ENCODE data around the gene ADD2.
A peak's percentile ranks its signal among the peaks of the same experiment; 100 is the strongest.
"Not testable (repeated sequence)": the region's sequence is repeated elsewhere in the genome, so short reads cannot be mapped to it uniquely, and the experiment has no call there.

ADD2 gene

DNA sequence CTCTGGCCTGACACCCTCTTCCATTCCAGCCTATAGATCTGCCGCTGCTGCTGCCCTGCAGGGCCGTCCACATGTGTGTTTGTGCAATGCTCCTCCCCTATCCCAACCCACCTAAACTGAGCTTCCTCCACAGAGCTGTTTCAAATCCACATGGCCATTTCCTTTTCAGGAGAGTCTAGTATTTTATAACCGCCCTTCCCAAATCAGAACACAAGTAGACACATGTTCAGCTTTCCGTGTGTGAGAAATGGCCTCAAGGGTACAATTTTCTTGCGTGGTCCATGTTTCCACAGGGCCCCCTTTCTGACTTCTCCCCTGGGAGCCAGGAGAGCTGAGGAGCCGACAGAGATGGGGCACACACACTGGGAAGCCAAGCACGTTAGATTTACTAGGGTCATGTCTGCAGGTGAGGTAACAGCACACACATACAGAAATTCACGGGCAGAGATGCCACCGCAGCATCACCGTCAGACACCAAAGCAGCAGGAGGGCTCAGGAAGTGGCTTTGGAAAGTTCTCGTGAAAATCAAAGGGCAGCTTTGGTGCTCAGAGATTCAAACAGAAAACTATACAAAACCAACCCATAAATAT lies 111.5 kb downstream of the ADD2 start:
- ChIA-PET POLR2A (interaction anchor here (0.6 kb wide), 1 partner anchor 33 kb away, joined by 4 read pairs; no protein-coding TSS in a partner anchor), CTCF (interaction anchor here (0.9 kb wide), 1 partner anchor 111 kb away, joined by 3 read pairs; the partner anchor contains the start of gene ADD2)
- TF ChIP-seq ZNF384 (IDR thresholded peaks at IDR 0.05): no peak
- TF ChIP-seq FOXK2 (IDR thresholded peaks at IDR 0.05): no peak
- no peak for TF ChIP-seq SP1 (IDR thresholded peaks at IDR 0.05)
- no peak for TF ChIP-seq BHLHE40 (IDR thresholded peaks at IDR 0.05; ENCODE audit: borderline replicate concordance)
- no peak for TF ChIP-seq LEF1 (IDR thresholded peaks at IDR 0.05; ENCODE audit: borderline replicate concordance)
- no peak for TF ChIP-seq CTBP1 (IDR thresholded peaks at IDR 0.05; ENCODE audit: borderline replicate concordance)
- TF ChIP-seq ARNT (IDR thresholded peaks at IDR 0.05): no peak
- no peak for TF ChIP-seq SUZ12 (IDR thresholded peaks at IDR 0.05)
- TF ChIP-seq L3MBTL2 (conservative IDR thresholded peaks at IDR 0.05): no peak
- TF ChIP-seq FOXA1 (IDR thresholded peaks at IDR 0.05): no peak
- no peak for TF ChIP-seq TARDBP (IDR thresholded peaks at IDR 0.05)
- TF ChIP-seq PKNOX1 (IDR thresholded peaks at IDR 0.05): no peak
- no peak for TF ChIP-seq NFRKB (IDR thresholded peaks at IDR 0.05)
- no peak for TF ChIP-seq HDGF (IDR thresholded peaks at IDR 0.05; ENCODE audit: borderline replicate concordance)
- no peak for TF ChIP-seq FOXM1 (IDR thresholded peaks at IDR 0.05; ENCODE audit: borderline replicate concordance)
- no peak for TF ChIP-seq ELF4 (IDR thresholded peaks at IDR 0.05)
- DNase-seq (ENCODE audit: extremely low spot score): no peak

DNA sequence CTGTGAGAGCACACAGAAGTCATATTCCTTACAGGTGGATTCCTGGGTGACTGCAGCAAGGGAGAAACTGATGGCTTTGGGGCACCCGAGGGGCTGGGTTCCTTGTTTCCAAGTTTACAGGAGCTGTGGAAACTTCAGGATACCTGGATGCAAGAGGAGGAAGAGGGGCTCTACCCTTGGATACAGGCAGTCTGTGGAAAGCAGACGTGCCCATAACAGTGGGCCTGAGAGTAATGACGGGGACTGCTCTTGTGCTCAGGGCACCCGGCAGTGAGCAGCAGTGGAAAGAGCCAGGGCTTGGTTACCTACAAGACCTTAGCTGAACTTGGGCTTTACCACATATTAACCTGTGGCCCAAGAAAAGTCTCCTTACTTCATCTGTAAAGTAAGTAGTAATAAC lies 112.2 kb downstream of the ADD2 start:
- no peak for DNase-seq (ENCODE audit: extremely low spot score)
- TF ChIP-seq FOXK2 (IDR thresholded peaks at IDR 0.05): no peak
- TF ChIP-seq ELF4 (IDR thresholded peaks at IDR 0.05): no peak
- no peak for TF ChIP-seq NFRKB (IDR thresholded peaks at IDR 0.05)
- no peak for TF ChIP-seq L3MBTL2 (conservative IDR thresholded peaks at IDR 0.05)
- TF ChIP-seq SUZ12 (IDR thresholded peaks at IDR 0.05): no peak
- no peak for TF ChIP-seq LEF1 (IDR thresholded peaks at IDR 0.05; ENCODE audit: borderline replicate concordance)
- ChIA-PET POLR2A (interaction anchor here (0.6 kb wide), 1 partner anchor 33 kb away, joined by 4 read pairs; no protein-coding TSS in a partner anchor), CTCF (interaction anchor here (0.7 to 1.0 kb wide), 3 partner anchors 125 to 412 kb away, joined by 3 to 5 read pairs (median 5); partner anchors contain the start of gene NAGK)

- not testable (repeated sequence) for DNase-seq (ENCODE audit: extremely low spot score)
Observed at GRCh38 chr2:70655211-70655610, 112.8 kb downstream of the ADD2 start.

GRCh38 chr2:70651727-70652126 lies 116.3 kb downstream of the ADD2 start:
- POLR2A ChIA-PET: no interaction called here
- DNase-seq (ENCODE audit: extremely low spot score): no peak
- no peak for TF ChIP-seq ZNF384 (IDR thresholded peaks at IDR 0.05)
- no peak for TF ChIP-seq TARDBP (IDR thresholded peaks at IDR 0.05)
- no peak for TF ChIP-seq L3MBTL2 (conservative IDR thresholded peaks at IDR 0.05)
- no peak for TF ChIP-seq CTBP1 (IDR thresholded peaks at IDR 0.05; ENCODE audit: borderline replicate concordance)
- no peak for TF ChIP-seq BHLHE40 (IDR thresholded peaks at IDR 0.05; ENCODE audit: borderline replicate concordance)
- TF ChIP-seq SP1 (IDR thresholded peaks at IDR 0.05): no peak
- no peak for TF ChIP-seq LEF1 (IDR thresholded peaks at IDR 0.05; ENCODE audit: borderline replicate concordance)
- TF ChIP-seq NFRKB (IDR thresholded peaks at IDR 0.05): no peak
- no peak for TF ChIP-seq PKNOX1 (IDR thresholded peaks at IDR 0.05)
- CTCF ChIA-PET: no interaction called here

More at GRCh38 chr2:70655211-70655610, 112.8 kb downstream of the ADD2 start:
- POLR2A ChIA-PET: not testable (repeated sequence)
- CTCF ChIA-PET: interaction anchor here (0.7 to 1.0 kb wide), 3 partner anchors 125 to 413 kb away, joined by 3 to 5 read pairs (median 5); partner anchors contain the start of gene NAGK
- peak; percentile 70 for TF ChIP-seq ZNF384 (IDR thresholded peaks at IDR 0.05)

DNA sequence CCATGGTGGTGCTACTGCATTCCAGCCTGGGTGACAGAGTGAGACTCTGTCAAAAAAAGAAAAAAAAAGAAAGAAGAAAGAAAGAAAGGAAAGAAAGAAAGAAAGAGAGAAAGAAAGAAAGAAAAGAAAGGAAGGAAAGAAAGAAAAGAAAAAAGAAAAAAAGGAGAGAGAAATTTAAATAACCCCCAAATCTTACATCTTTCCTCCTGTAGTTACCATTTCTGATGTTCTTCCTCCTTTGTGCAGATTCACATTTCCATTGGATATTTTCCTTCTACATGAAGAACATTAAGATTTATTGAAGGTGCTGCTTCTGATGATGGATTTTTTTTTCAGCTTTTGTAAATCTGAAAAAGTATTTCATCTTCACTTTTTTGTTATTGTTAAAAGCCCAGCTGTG lies 117.0 kb downstream of the ADD2 start:
- ChIA-PET POLR2A (no interaction called here), CTCF (no interaction called here)
- no peak for DNase-seq (ENCODE audit: extremely low spot score)
- no peak for TF ChIP-seq PKNOX1 (IDR thresholded peaks at IDR 0.05)
- TF ChIP-seq NFRKB (IDR thresholded peaks at IDR 0.05): no peak

GRCh38 chr2:70648961-70649360 lies 119.0 kb downstream of the ADD2 start:
- ChIA-PET POLR2A (no interaction called here), CTCF (interaction anchor here (6.7 kb wide), 1 partner anchor 344 kb away, joined by 50 read pairs; no protein-coding TSS in a partner anchor)
- no peak for DNase-seq (ENCODE audit: extremely low spot score)
- TF ChIP-seq ARNT (IDR thresholded peaks at IDR 0.05) (no peak), BHLHE40 (IDR thresholded peaks at IDR 0.05; ENCODE audit: borderline replicate concordance) (no peak), FOXM1 (IDR thresholded peaks at IDR 0.05; ENCODE audit: borderline replicate concordance) (no peak), ELF4 (IDR thresholded peaks at IDR 0.05) (no peak)

DNA sequence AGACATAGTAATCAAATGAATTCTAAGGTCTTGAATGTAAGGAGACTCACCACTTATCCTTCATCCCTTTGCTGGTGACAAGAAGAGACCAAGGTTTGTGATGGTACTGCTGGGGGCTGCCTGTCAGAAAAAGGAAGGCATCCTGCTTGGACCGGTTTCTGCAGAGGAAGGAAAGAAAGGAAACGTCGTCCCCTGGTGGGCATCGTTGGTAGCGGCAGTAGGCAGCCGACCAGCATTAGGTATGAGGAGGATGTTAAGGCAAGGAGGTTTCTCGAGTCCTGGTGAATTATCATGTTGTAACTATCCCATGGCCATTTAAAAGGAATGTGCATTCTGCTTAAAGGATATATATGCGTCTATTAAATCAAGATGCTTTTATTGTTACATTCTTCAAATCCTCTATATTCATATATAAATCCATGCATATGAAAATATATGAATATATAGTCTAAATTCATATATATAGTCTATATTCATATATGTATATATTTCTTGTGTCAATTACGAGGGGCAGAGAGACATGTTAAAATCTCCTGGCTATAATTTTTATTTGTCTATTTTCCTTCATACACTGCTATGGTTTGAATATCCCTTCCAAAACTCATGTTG lies 120.0 kb downstream of the ADD2 start:
- DNase-seq (ENCODE audit: extremely low spot score): peak; percentile 72
- ChIA-PET CTCF (interaction anchor here (0.9 to 6.7 kb wide), 4 partner anchors 9 to 343 kb away, joined by 3 to 50 read pairs (median 4); no protein-coding TSS in a partner anchor), POLR2A (no interaction called here)
- TF ChIP-seq FOXK2 (IDR thresholded peaks at IDR 0.05) (no peak), PKNOX1 (IDR thresholded peaks at IDR 0.05) (peak; percentile 21; the same call in 1 of the 2 replicates)
